Measurements from ENCODE around the gene MTUS2. TPM values are rescaled to one million over a fixed set of nuclear protein-coding genes. Genes with fewer than 3 reads are reported as not detected.

Gene MTUS2
- total and polyA plus RNA-seq, 2 experiments from 2014 or later: 0.27 to 0.38 TPM

DNA sequence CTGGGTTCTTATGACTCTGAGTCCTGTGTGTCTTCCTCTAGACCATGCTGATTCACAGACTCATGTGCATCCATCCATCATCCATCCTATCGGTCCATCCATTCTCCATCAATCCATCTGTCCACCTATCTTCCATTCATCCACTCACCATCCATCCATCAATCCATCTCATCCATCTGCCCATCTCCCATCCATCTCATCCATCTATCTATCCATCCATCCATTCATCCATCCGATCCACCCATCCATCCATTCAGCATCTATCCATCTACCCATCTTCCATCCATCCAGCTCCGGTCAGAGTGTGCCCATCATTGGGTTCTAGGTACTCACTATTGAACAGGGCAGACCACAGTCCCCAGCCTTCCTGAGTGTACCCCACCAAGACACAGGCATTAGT, 699.8 kb downstream of the MTUS2 start:
- peaks cover 43% of the 10 kb centered on the region for H3K36me3 ChIP-seq (ENCODE audit: insufficient read depth)
- H3K4me2 ChIP-seq: no peak overlapping the region
- H3K27ac ChIP-seq (ENCODE audit: low read depth): no peak overlapping the region
- Mint-ChIP-seq H3K9me3 (no peaks in the 10 kb centered on the region), H3K36me3 (ENCODE audit: low read depth) (peaks cover 91% of the 10 kb centered on the region), H3K27me3 (ENCODE audit: insufficient read depth, low read depth, poor library complexity) (peaks cover 2% of the 10 kb centered on the region), H3K4me1 (0 out of 3 replicates have a peak, but pooled peaks cover 6% of the 10 kb centered on the region), H3K27ac (no peak overlapping the region), H3K4me3 (no peak overlapping the region)
- no peak overlapping the region for H3K4me3 ChIP-seq
- ATAC-seq (no peak), DNase-seq (ENCODE audit: low spot score) (no peak)
- H4K20me1 ChIP-seq (replicated peaks; ENCODE audit: insufficient read depth): peaks cover 24% of the 10 kb centered on the region
- no peaks in the 10 kb centered on the region for H3K27me3 ChIP-seq (ENCODE audit: insufficient read depth)
- no peaks in the 10 kb centered on the region for H3K9me2 ChIP-seq (ENCODE audit: insufficient read depth)
- no peak overlapping the region for H2AFZ ChIP-seq
- no peaks in the 10 kb centered on the region; the same call in 1 of the 2 replicates for H3K79me2 ChIP-seq (replicated peaks; ENCODE audit: insufficient read depth)
- no peaks in the 10 kb centered on the region for H3K4me1 ChIP-seq (ENCODE audit: insufficient read depth)
- no peaks in the 10 kb centered on the region for H3F3A ChIP-seq (replicated peaks; ENCODE audit: low read depth)
- TF ChIP-seq ZNF331 (CRISPR knock-in tag; IDR thresholded peaks at IDR 0.05; ENCODE audit: low read depth): no peak
- no peak for TF ChIP-seq JUNB (IDR thresholded peaks at IDR 0.05; ENCODE audit: unreplicated experiment)
- TF ChIP-seq, protein P1, sequence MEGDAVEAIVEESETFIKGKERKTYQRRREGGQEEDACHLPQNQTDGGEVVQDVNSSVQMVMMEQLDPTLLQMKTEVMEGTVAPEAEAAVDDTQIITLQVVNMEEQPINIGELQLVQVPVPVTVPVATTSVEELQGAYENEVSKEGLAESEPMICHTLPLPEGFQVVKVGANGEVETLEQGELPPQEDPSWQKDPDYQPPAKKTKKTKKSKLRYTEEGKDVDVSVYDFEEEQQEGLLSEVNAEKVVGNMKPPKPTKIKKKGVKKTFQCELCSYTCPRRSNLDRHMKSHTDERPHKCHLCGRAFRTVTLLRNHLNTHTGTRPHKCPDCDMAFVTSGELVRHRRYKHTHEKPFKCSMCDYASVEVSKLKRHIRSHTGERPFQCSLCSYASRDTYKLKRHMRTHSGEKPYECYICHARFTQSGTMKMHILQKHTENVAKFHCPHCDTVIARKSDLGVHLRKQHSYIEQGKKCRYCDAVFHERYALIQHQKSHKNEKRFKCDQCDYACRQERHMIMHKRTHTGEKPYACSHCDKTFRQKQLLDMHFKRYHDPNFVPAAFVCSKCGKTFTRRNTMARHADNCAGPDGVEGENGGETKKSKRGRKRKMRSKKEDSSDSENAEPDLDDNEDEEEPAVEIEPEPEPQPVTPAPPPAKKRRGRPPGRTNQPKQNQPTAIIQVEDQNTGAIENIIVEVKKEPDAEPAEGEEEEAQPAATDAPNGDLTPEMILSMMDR (conservative IDR thresholded peaks at IDR 0.05; ENCODE audit: low read depth in 2 of 2): no peak
- no peak for TF ChIP-seq NANOG (IDR thresholded peaks at IDR 0.05; ENCODE audit: borderline replicate concordance)
- TF ChIP-seq STAT1 (IDR thresholded peaks at IDR 0.05; ENCODE audit: unreplicated experiment): no peak
- no peak for TF ChIP-seq EZH2phosphoT487 (IDR thresholded peaks at IDR 0.05; ENCODE audit: unreplicated experiment)
- TF ChIP-seq, protein P2, sequence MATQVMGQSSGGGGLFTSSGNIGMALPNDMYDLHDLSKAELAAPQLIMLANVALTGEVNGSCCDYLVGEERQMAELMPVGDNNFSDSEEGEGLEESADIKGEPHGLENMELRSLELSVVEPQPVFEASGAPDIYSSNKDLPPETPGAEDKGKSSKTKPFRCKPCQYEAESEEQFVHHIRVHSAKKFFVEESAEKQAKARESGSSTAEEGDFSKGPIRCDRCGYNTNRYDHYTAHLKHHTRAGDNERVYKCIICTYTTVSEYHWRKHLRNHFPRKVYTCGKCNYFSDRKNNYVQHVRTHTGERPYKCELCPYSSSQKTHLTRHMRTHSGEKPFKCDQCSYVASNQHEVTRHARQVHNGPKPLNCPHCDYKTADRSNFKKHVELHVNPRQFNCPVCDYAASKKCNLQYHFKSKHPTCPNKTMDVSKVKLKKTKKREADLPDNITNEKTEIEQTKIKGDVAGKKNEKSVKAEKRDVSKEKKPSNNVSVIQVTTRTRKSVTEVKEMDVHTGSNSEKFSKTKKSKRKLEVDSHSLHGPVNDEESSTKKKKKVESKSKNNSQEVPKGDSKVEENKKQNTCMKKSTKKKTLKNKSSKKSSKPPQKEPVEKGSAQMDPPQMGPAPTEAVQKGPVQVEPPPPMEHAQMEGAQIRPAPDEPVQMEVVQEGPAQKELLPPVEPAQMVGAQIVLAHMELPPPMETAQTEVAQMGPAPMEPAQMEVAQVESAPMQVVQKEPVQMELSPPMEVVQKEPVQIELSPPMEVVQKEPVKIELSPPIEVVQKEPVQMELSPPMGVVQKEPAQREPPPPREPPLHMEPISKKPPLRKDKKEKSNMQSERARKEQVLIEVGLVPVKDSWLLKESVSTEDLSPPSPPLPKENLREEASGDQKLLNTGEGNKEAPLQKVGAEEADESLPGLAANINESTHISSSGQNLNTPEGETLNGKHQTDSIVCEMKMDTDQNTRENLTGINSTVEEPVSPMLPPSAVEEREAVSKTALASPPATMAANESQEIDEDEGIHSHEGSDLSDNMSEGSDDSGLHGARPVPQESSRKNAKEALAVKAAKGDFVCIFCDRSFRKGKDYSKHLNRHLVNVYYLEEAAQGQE (IDR thresholded peaks at IDR 0.05; ENCODE audit: unreplicated experiment): no peak

DNA sequence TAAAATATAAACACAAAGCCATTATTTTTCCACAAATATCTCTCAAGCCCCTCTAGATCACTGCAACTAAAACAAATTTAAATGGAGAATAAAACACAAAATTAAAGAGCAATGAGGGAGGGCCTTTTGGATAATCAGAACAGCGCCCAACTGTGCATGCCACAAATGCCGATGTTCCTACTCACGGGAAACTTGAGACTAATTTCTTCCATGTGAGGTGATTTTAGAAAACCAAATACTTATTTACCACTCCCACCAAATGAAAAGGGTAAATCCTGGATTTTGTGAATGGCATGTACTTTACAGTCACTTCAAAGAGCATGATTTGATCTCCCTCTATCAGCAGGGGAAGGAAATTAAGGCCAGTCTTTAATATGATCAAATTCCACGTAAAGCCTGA, 700.5 kb downstream of the MTUS2 start:
- no peak for ATAC-seq
- no peak overlapping the region for H3K27ac ChIP-seq (ENCODE audit: low read depth)
- no peak overlapping the region for H3K27ac Mint-ChIP-seq
- H3K4me3 Mint-ChIP-seq: no peak overlapping the region
- H3K36me3 Mint-ChIP-seq (ENCODE audit: low read depth): peaks cover 91% of the 10 kb centered on the region
- no peaks in the 10 kb centered on the region for H3F3A ChIP-seq (replicated peaks; ENCODE audit: low read depth)
- H3K36me3 ChIP-seq (ENCODE audit: insufficient read depth): peaks cover 43% of the 10 kb centered on the region
- no peak for DNase-seq (ENCODE audit: low spot score)
- H3K27me3 Mint-ChIP-seq (ENCODE audit: insufficient read depth, low read depth, poor library complexity): peaks cover 2% of the 10 kb centered on the region
- H3K4me1 ChIP-seq (ENCODE audit: insufficient read depth): no peaks in the 10 kb centered on the region
- no peaks in the 10 kb centered on the region for H3K9me2 ChIP-seq (ENCODE audit: insufficient read depth)
- 0 out of 3 replicates have a peak, but pooled peaks cover 6% of the 10 kb centered on the region for H3K4me1 Mint-ChIP-seq
- H3K79me2 ChIP-seq (replicated peaks; ENCODE audit: insufficient read depth): no peaks in the 10 kb centered on the region; the same call in 1 of the 2 replicates
- no peak overlapping the region for H3K4me3 ChIP-seq
- H4K20me1 ChIP-seq (replicated peaks; ENCODE audit: insufficient read depth): peaks cover 23% of the 10 kb centered on the region
- no peak overlapping the region for H2AFZ ChIP-seq
- H3K9me3 Mint-ChIP-seq: no peaks in the 10 kb centered on the region
- no peak overlapping the region for H3K4me2 ChIP-seq
- no peaks in the 10 kb centered on the region for H3K27me3 ChIP-seq (ENCODE audit: insufficient read depth)
- TF ChIP-seq EZH2phosphoT487 (IDR thresholded peaks at IDR 0.05; ENCODE audit: unreplicated experiment) (no peak), EZH2 (IDR thresholded peaks at IDR 0.05; ENCODE audit: low read depth, unreplicated experiment) (no peak), ZNF114 (CRISPR knock-in tag; IDR thresholded peaks at IDR 0.05) (no peak), JUNB (IDR thresholded peaks at IDR 0.05; ENCODE audit: unreplicated experiment) (no peak), NANOG (IDR thresholded peaks at IDR 0.05; ENCODE audit: borderline replicate concordance) (no peak)
- TF ChIP-seq, protein P3, sequence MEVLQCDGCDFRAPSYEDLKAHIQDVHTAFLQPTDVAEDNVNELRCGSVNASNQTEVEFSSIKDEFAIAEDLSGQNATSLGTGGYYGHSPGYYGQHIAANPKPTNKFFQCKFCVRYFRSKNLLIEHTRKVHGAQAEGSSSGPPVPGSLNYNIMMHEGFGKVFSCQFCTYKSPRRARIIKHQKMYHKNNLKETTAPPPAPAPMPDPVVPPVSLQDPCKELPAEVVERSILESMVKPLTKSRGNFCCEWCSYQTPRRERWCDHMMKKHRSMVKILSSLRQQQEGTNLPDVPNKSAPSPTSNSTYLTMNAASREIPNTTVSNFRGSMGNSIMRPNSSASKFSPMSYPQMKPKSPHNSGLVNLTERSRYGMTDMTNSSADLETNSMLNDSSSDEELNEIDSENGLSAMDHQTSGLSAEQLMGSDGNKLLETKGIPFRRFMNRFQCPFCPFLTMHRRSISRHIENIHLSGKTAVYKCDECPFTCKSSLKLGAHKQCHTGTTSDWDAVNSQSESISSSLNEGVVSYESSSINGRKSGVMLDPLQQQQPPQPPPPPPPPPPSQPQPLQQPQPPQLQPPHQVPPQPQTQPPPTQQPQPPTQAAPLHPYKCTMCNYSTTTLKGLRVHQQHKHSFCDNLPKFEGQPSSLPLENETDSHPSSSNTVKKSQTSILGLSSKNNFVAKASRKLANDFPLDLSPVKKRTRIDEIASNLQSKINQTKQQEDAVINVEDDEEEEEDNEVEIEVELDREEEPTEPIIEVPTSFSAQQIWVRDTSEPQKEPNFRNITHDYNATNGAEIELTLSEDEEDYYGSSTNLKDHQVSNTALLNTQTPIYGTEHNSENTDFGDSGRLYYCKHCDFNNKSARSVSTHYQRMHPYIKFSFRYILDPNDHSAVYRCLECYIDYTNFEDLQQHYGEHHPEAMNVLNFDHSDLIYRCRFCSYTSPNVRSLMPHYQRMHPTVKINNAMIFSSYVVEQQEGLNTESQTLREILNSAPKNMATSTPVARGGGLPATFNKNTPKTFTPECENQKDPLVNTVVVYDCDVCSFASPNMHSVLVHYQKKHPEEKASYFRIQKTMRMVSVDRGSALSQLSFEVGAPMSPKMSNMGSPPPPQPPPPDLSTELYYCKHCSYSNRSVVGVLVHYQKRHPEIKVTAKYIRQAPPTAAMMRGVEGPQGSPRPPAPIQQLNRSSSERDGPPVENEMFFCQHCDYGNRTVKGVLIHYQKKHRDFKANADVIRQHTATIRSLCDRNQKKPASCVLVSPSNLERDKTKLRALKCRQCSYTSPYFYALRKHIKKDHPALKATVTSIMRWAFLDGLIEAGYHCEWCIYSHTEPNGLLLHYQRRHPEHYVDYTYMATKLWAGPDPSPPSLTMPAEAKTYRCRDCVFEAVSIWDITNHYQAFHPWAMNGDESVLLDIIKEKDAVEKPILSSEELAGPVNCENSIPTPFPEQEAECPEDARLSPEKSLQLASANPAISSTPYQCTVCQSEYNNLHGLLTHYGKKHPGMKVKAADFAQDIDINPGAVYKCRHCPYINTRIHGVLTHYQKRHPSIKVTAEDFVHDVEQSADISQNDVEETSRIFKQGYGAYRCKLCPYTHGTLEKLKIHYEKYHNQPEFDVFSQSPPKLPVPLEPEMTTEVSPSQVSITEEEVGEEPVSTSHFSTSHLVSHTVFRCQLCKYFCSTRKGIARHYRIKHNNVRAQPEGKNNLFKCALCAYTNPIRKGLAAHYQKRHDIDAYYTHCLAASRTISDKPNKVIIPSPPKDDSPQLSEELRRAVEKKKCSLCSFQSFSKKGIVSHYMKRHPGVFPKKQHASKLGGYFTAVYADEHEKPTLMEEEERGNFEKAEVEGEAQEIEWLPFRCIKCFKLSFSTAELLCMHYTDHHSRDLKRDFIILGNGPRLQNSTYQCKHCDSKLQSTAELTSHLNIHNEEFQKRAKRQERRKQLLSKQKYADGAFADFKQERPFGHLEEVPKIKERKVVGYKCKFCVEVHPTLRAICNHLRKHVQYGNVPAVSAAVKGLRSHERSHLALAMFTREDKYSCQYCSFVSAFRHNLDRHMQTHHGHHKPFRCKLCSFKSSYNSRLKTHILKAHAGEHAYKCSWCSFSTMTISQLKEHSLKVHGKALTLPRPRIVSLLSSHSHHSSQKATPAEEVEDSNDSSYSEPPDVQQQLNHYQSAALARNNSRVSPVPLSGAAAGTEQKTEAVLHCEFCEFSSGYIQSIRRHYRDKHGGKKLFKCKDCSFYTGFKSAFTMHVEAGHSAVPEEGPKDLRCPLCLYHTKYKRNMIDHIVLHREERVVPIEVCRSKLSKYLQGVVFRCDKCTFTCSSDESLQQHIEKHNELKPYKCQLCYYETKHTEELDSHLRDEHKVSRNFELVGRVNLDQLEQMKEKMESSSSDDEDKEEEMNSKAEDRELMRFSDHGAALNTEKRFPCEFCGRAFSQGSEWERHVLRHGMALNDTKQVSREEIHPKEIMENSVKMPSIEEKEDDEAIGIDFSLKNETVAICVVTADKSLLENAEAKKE (CRISPR knock-in tag; IDR thresholded peaks at IDR 0.05): no peak
